Pulmonary artery endothelial cell (primary cell): ENCODE data around the gene MARK1. TPM values are rescaled to one million over a fixed set of nuclear protein-coding genes. Genes with fewer than 3 reads are reported as not detected.
A peak's percentile ranks its signal among the peaks of the same experiment; 100 is the strongest.

Experiments
- DNase-seq: peaks from one replicate; pipeline ENCODE4 v3.0.0-alpha.2; 2011; ENCODE audit warnings: low read depth, low spot score
- total RNA-seq: library from RNA; depleted of rRNA; stranded (reverse); fragments of >200 nt; gene quantifications from 2 replicates; pipeline ENCODE4 v1.2.3, GENCODE V29; 2014

Gene MARK1
- total RNA-seq, result 0.99 and 2.0 TPM in 2 replicates

- no peak for DNase-seq
Observed at GRCh38 chr1:220527908-220528678, at the start of gene MARK1. MARK1 (plus strand) TSS chr1:220528136; CDS start chr1:220528823, 687 bp downstream.

- DNase-seq, result no peak
Observed at GRCh38 chr1:220483700-220484099, 44.2 kb upstream of the MARK1 start.

- no peak for DNase-seq
Observed at GRCh38 chr1:220484135-220484534, 43.8 kb upstream of the MARK1 start.

DNA sequence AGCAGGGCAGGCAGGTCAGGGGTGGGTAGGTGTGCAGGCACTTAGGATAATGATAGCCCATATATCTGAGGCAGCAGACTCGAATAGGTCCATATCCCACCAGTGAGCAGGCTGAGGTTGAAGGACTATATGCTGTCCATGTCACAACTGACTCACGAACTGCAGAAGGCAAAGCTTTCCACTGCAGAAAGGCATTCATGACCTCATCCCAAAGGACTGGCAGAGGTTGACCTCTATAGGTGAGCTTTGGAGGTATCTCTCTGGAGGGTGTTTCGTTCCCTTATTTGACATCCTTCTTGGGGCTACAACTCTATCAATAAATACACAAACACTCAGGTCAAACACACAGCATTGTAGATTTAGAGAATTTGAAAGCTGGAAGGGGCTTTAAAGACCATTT lies 42.8 kb upstream of the MARK1 start:
- DNase-seq, result no peak

DNA sequence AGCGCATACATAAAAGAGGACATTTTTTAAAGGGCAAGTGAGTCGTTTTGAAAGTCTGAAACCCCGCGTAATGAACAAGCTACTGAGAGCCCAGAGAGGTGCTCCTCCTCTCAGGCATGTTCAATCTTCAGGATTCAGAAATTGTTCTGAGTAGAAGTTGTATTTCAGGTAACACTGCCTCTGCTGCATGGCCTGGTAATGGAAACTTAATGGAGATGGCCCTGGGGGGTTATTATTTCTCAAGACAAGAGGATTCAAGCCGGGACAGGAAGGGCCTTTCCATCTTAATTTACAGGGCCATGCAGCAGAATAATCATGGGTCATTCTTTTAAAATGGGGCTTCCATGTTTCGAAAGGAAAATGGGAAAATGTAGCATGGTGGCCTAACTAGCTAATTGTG lies 42.1 kb upstream of the MARK1 start:
- no peak for DNase-seq

DNA sequence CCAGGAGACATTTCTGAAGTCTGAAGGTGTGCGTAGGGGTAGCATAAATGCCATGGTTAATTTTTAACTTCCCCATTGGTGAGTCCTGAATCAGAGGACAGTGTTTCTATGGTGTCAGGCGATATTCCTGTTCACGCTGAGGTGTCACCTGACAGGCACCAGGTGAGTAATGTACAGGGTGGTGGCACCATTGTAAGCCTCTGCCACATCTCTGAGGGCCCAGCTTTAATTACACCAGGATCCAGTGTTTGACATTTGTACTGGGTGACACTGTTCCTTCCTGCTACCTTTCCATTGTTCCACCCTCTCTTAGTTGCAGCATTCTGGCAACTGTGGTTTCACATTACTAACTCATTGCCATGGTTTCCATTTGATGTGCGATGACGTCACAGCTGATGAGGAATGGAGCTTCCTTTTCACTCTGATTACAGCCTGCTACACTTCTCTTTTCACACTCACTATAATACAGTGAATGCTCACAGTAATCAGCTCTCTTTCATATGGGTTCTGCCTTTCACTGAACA lies 40.6 kb upstream of the MARK1 start:
- DNase-seq, result peak; percentile 13

DNA sequence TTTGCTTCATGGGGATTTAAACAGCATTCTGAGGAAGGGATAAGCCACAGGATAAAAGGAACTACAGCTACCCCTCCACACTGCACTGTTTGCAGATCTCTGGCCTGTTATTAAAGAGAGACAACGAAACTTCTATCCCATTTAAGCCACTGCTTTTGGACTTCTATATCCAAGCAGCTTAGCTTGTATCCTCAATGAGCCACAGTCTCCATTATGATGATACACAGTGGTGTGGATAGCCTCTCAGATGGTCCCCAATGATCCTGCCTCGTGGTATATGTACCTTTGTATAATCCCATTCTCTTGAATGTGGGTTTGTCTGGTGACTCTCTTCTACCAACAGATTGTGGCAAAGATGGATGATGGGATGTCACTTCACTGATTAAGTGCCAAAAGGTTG lies 36.0 kb upstream of the MARK1 start:
- DNase-seq, result no peak

GRCh38 chr1:220497220-220497947 lies 30.6 kb upstream of the MARK1 start:
- DNase-seq, result no peak

DNA sequence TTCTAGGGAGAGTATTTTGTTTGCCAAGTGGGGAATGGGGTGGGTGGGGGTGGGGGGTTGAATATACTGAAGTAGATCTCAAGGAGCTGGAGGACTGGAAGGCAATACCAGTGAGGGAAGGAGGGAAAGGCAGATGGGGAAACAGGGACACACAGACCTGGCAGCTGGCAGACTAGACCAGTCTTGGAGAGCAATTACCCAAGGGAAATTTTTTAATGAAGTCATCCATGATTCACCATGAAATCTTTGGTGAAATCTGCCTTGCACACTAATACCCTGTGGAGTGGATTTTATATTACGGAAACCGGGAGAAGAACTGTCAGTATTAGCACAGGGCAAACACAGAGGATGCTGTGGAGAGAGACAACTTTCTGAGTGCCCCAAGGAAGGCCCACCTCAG lies 29.7 kb upstream of the MARK1 start:
- no peak for DNase-seq

DNA sequence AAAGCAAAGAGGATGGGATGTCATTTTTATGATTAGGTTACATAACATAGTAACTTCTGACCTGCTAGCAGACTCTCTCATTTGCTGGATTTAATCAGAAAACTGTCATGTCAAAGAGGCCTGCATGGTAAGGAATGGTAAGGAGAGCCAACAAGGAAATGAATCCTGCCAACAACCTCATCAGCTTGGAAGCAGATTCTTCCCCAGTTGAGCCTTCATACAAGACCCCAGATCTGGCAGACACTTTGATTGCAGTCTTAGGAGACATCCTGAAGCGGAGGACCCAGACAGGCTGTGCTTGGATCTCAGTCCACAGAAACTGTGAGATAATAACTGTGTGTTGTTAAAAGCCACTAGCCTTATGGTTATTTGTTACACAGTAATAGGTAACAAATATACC lies 27.6 kb upstream of the MARK1 start:
- DNase-seq, result no peak

- no peak for DNase-seq
Observed at GRCh38 chr1:220504329-220504728, 23.6 kb upstream of the MARK1 start.

- no peak for DNase-seq
Observed at GRCh38 chr1:220507085-220507484, 20.9 kb upstream of the MARK1 start.

GRCh38 chr1:220511179-220511578 lies 16.8 kb upstream of the MARK1 start:
- DNase-seq, result no peak

GRCh38 chr1:220511785-220512184 lies 16.2 kb upstream of the MARK1 start:
- no peak for DNase-seq

GRCh38 chr1:220513834-220514233 lies 14.1 kb upstream of the MARK1 start:
- no peak for DNase-seq

DNA sequence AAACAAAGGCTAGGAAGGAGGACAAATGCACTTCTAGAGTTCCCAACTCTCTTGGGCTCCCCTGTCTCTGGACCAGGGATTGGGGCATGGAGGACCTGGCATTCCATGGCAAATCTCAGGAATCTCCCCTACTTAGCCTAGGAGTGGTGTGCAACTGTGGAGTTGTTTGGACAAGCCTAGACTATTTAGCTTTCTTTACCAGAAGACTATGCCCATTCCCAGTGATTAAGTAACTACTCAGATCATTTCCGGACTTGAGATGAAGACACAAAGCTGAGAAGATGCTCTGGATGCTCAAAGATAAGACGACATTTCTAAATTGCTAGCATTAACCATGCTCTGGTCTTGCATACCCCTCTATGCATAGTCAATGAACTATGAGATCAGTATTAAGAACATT lies 13.7 kb upstream of the MARK1 start:
- no peak for DNase-seq

DNA sequence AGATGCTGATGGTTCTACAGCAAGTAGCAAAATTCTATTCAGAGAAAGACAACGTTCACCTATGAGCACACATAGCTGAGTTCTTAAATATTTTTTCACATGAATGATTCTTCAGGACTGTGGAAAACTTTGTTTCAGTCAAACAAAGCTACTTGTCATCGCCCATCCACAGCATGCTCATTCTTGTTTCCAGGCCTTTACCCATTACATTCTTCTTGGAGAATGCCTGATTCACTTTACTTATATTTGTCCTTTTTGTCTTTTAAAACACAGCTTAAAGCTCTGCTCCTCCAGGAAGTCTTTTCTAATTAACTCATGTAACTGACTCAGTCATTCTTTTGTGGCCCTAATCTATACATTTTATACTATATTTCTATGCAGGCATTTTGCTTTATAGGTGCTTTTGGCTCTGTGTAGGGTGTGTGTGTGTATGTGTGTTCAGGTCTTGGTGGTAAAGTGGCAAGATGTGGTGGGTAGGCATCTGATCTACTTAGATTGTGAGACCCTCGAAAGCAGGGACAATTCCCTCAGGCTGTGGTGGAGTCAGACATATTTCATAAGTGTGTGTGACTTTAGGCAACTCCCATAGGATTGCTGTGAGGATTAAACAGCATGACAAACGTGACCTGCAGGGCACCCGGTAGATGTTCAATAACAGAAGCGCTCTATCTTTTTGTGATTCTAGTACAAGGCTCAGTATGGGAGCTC lies 11.8 kb upstream of the MARK1 start:
- DNase-seq, result no peak

- no peak for DNase-seq
Observed at GRCh38 chr1:220516722-220517042, 11.3 kb upstream of the MARK1 start.

GRCh38 chr1:220521778-220522177 lies 6.2 kb upstream of the MARK1 start:
- DNase-seq, result no peak

DNA sequence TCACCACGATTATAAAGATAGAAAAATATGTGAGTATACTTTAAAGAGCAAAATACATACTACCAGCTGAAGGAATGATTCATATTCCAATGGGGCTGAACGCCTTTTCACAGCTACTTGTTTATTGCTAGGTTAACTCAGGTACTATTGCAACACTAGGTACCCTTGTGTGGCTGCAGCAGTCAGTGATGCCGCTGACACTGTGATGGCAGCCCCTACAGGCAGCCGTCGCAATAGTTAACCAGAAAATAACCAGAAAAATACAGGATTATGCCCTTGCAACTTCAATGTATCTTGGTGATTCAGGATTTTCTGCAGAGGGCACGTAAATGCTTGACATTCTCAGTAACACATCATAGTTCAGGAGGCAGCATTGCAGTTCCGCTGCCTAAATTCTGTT lies 1.6 kb upstream of the MARK1 start:
- no peak for DNase-seq

- DNase-seq, result no peak
Observed at GRCh38 chr1:220527279-220527907, 543 bp upstream of the MARK1 start.
